OCI-LY3 (cell line): Measurements from ENCODE around the gene DOCK1.

ENCODE experiments used
- EZH2phosphoT487 ChIP-seq: fragments of 200-600 bp; shearing (Covaris generic); IDR thresholded peaks from 2 replicates; pipeline ENCODE4 v1.6.1; 2018; ENCODE audit warnings: antibody characterized with exemption, mixed run types, low read depth
- TF ChIP-seq, protein P1 (sequence below): fragments of 200-600, 300-600 bp; sonication (generic); IDR thresholded peaks from 2 replicates; pipeline ENCODE4 v1.5.1; 2014; ENCODE audit warnings: antibody characterized with exemption, low read length, low read depth

DNA sequence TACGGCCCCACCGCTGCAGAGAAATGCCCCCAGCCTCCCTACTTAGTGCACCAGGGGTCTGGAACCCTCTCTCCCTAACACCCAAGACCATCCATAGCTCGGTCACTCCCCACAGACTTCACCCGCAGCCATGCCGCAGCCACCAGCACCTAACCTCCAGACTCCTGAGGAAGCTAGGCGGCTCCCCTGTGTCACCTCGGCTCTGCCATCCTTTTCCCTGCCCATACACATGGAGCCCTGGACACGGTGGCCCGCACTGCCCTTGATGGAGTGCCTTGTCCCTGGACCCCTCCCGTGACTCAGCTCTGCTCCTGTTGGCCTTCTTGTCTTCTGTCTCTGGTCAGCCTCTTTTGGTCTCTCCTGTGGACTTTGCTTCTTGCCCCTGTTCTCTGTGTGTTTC lies 183.7 kb downstream of the DOCK1 start:
- no peak for TF ChIP-seq EZH2phosphoT487
- TF ChIP-seq, protein P1, sequence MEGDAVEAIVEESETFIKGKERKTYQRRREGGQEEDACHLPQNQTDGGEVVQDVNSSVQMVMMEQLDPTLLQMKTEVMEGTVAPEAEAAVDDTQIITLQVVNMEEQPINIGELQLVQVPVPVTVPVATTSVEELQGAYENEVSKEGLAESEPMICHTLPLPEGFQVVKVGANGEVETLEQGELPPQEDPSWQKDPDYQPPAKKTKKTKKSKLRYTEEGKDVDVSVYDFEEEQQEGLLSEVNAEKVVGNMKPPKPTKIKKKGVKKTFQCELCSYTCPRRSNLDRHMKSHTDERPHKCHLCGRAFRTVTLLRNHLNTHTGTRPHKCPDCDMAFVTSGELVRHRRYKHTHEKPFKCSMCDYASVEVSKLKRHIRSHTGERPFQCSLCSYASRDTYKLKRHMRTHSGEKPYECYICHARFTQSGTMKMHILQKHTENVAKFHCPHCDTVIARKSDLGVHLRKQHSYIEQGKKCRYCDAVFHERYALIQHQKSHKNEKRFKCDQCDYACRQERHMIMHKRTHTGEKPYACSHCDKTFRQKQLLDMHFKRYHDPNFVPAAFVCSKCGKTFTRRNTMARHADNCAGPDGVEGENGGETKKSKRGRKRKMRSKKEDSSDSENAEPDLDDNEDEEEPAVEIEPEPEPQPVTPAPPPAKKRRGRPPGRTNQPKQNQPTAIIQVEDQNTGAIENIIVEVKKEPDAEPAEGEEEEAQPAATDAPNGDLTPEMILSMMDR, result no peak
